ENCODE results near the gene RAPGEF5.

RAPGEF5 gene, protein sequence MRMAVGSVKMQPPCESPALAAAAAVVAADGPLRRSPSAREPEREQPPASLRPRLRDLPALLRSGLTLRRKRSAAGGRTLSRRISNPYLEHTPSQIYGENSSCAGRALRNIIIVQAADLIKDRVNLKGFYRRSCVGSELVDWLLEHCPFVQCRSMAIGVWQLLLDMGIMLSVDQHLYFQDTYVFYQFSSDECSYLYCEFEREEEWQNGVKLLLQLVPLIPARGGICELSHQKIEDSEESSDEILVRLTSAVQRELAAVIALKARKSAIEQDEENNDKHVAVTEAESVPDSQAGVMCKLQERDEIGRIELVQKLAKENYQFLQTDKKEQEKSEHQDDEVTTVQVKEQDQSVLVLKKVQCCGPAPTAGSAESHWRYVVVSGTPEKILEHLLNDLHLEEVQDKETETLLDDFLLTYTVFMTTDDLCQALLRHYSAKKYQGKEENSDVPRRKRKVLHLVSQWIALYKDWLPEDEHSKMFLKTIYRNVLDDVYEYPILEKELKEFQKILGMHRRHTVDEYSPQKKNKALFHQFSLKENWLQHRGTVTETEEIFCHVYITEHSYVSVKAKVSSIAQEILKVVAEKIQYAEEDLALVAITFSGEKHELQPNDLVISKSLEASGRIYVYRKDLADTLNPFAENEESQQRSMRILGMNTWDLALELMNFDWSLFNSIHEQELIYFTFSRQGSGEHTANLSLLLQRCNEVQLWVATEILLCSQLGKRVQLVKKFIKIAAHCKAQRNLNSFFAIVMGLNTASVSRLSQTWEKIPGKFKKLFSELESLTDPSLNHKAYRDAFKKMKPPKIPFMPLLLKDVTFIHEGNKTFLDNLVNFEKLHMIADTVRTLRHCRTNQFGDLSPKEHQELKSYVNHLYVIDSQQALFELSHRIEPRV

GRCh38 chr7:22356701-22357310 lies at the start of gene RAPGEF5:
RAPGEF5 (minus strand) TSS chr7:22357154; CDS start chr7:22357060, 94 bp downstream.
- DNase-seq (ENCODE audit: low spot score), result no peak

DNA sequence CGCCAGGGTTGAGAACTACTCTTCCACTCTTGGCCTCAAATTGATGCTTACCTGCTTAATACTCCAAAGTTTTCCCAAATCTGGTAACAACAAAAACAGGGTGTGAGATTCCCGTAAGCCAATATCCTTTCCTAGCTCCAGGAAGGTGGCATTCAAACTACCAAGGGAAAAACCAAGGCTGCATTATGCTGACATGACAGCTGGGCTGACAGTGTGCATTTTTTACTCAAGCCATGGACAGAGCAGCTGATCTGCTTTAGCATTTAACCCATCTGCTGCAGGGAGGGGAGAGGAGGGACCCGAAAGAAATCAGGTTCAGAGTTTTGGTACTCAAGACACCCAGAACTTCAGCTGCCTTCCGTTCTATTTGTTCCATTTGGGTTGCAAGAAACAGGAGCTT lies 49.8 kb upstream of the RAPGEF5 start:
- no peak for DNase-seq (ENCODE audit: low spot score)

- DNase-seq (ENCODE audit: low spot score), result no peak
Observed at GRCh38 chr7:22404421-22405023, 47.6 kb upstream of the RAPGEF5 start.

DNA sequence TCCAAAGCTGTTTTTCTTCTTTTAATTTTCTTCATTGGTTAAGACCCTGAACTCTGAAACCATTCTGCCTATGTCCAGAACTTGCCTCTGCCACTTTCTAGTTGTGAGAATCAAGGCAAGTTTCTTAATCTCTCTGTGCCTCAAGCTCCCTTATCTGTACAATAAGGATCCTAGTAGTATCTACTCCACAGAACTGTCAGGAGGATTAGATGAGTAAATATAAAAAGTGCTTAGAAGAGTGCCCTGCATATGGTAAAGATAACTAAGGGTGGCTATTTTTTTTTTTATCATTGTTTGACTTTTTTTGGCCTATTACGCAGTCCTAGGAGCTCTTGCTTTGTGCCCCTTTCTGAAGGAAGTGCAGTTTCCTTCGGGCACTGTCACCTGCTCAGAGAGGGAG lies 46.4 kb upstream of the RAPGEF5 start:
- DNase-seq (ENCODE audit: low spot score), result no peak

DNA sequence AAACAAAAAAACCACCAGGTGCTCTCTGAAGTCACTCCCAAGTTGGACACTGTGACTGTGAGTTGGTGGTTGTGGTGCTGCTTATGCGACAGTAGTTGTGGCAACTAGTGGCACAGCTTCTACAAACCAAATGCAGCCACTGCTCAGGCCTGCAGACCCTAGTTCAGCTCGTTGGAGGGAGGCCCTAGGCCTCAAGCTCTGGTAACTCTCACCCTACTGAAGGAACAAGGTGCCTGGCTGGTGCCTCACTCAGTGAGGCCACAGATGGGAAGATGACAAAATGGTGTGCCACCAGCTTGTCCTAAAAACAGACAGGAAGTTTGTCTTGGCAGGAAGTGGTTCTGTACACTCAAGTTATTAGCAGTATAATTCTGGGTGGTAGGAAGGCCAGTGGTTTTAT lies 45.3 kb upstream of the RAPGEF5 start:
- DNase-seq (ENCODE audit: low spot score), result no peak

GRCh38 chr7:22400936-22401553 lies 44.1 kb upstream of the RAPGEF5 start:
- no peak for DNase-seq (ENCODE audit: low spot score)

DNA sequence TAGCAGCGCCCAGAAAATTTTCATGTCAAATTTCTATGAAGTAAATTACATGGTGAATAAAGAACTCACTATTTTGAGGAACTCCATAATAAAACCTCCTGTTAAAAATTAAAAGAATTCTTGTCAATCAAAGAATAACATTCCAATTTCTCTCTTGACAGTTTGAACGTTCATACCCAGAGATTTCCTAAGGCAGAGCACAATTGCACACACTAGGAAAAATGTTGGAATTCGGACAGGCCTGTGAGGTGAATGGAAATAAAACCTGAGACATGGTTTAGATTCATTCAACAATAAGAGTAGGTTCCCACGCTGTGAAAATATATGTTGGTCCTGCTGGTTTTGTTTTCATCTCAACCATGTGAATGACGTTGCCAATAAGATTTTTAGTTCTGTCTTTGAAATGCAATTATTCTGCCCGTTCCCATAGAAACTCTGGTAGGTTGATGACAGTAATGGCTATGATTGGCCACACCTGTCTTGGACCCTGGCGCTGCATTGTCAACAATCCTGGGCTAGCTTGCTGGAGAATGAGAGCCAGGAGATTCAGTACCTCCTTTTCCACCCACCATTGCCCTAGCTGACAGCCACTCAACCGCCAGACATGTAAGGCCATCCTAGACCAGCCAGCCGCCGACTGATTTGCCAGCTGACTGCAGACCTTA lies 43.3 kb upstream of the RAPGEF5 start:
- DNase-seq (ENCODE audit: low spot score), result no peak

DNA sequence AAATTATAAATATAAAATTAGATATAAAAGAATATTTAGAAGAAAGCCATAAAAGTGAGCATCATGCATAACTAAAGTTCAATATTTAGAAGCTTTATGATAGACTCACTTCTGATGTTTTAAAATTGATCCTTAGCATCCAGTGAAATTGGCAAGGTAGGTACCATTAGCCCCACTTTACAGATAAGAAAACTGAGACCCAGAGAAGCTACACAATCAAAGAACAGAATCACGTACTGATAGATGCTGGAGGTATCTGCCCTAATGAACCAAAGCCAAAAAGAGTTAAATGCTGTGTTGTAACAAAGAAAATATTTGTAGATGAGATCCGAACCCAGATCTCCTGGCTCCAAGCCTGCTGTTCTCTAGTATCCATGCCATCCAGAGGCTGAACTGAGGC lies 42.6 kb upstream of the RAPGEF5 start:
- DNase-seq (ENCODE audit: low spot score), result no peak

DNA sequence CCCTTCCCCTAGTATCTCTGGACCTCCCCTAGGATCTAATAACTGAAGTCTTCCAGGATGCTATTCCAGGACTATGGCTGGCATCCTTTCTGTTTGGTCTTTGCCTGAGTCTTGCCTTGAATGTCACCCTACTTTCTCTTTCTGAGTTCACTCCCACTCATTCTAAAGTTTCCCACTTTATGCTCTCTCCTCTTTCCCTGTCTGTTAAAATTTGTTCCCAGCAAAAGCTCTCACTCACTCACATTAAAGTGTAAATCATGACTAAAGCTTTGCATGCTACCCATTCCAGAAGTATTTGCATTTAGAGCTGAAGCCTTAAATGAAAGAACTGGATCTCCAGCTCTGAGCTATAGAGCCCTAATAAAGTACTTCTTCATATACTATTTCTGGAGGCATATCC lies 42.1 kb upstream of the RAPGEF5 start:
- no peak for DNase-seq (ENCODE audit: low spot score)

GRCh38 chr7:22397981-22398380 lies 41.0 kb upstream of the RAPGEF5 start:
- DNase-seq (ENCODE audit: low spot score), result no peak

- no peak for DNase-seq (ENCODE audit: low spot score)
Observed at GRCh38 chr7:22395222-22395621, 38.3 kb upstream of the RAPGEF5 start.

GRCh38 chr7:22394739-22395138 lies 37.8 kb upstream of the RAPGEF5 start:
- no peak for DNase-seq (ENCODE audit: low spot score)

DNA sequence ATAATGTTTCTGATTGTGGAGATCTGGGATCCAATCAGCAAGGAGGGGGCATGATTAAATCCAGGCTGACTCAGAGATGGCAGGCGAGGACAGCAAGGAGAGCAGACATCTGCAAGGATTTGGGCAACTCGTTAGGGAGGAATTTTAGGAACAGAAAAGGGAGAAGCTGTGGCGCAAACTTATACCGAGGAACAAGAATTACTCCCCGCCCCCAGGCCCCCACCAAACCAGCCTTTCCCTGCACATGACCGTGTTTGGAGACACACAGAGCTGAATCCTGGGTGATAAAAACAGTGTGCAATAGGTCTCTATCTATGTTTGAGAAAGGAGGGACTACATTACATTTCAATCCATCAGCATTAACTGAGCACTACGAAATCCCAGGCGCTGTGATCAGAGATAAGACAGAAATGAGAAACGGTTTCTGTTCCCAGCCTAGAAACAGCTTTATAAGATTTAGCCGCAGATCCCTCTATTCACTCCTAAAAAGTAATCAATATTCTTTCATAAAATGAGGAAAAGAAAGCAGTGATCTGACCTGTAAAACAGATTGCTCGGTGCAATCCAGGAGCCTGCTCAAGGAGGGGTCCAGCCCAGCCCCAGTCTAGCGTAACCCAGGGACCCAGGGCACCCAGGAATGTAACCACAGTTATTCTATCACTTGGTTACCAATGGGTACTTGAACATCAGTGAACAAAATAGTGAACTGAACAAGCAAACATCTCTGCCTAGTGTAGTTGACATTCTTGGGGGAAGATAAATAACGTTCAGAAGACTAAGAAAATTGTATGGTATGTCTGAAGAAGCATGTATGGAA lies 37.2 kb upstream of the RAPGEF5 start:
- DNase-seq (ENCODE audit: low spot score), result no peak

DNA sequence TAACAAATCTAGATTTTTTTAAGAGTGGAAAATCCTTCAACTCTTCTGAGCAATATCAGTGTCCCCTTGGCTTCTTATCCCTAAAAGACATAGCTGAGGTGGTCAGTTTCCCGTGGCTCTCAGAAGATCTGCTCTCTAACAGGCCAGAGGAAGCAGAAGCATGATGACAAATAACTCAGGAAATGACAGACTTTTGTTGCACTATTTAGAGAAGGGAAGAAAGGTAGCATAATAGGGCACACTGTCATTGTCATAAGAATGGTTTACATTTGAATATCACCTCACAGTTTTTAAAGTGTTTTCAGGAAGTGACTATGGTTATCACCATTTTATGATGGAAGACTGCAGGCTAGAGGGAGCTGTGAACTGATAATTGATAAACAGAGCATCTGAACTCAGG lies 33.6 kb upstream of the RAPGEF5 start:
- no peak for DNase-seq (ENCODE audit: low spot score)

DNA sequence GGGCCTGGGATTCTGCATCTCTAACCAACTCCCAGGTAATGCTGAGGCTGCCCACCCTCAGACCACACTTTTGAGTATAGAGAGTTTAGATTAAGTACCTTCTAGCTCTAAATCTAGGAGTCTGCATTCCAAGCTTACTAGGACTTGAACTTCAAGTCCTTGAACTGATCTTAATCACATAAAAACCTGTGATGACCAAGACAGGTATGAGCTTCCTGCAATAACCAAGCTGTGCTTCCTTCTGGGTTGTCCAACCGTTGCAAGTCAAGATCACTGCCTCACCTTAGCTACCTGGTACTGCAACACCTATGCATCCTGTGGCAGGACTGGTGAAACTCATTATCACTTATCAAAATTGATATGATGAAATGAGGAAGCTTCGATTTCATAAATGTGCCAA lies 32.9 kb upstream of the RAPGEF5 start:
- no peak for DNase-seq (ENCODE audit: low spot score)

DNA sequence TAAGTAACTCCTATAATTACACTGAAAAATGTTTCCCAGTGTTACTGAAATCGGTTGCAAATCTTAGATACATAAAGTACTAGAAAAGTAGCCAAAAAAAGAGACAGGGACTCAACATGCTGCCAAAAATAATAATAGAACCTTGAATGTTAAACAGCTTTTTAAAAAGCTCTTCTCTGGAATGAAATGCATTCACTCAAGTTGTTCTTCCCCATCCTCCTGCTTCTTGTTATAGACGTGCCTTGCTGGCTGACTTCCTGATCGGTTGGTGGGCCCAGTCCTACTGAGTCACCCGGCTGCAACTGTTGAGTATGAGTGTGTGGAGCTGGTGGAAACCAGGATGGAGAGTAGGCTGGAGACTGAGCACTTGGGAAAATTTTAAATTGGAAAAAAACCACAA lies 30.6 kb upstream of the RAPGEF5 start:
- no peak for DNase-seq (ENCODE audit: low spot score)

DNA sequence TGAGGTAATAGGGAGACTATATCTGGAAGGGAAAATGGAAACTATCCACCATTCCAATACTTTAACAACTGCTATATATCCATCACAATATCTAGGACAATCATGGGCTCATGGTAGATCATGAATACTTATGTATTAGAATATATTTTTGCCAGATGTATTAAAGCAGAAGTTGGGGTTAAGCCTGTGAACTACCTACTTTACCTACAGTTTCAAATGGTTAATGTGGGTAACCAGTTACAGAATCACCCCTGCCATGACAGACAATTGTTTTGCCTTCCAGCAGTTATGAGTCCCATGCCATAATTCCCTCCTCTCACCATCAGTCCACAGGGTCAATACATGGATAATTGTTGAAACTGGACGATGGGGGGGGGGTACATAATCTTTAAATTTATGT lies 29.9 kb upstream of the RAPGEF5 start:
- DNase-seq (ENCODE audit: low spot score), result no peak

GRCh38 chr7:22386206-22386858 lies 29.4 kb upstream of the RAPGEF5 start:
- DNase-seq (ENCODE audit: low spot score), result no peak

DNA sequence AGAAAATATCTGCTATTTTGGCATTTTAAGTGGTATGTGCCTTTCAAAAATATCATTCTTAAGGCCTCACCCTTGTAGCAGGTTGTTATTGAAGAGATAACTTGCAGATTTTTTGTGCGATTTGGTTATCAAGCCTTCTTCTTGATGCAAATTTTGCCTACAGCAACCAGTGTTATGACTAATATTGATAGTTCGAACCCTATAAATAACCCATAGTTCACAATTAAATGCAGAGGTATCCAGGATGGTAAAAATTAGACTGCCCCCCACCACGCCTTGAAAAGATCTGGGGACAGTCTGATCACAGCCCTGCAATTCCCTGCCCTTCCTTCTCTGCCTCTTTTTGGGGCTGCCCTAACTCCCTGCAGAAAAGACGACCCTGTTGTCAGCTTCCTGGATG lies 28.4 kb upstream of the RAPGEF5 start:
- no peak for DNase-seq (ENCODE audit: low spot score)

GRCh38 chr7:22380333-22380732 lies 23.4 kb upstream of the RAPGEF5 start:
- DNase-seq (ENCODE audit: low spot score), result no peak
